ENCODE data around the gene BHLHE40.

DNA sequence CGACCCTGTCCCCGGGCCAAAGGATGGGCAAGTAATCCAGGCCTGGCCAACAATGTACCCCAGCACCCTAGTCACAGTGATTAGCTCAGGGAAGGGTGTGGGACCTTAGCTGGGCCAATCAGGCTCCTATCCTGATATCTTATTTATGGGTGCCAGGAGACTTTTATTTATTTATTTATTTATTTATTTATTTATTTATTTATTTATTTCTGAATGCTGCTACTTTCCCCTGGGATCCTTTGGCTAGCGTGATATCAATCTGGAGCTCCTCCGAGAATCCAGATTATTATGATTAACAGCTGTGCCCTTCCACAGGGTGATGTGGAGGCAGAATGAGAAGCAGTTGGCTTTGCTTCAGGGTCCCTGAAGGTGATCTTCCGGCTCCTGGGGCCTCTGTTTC, 32.2 kb upstream of the BHLHE40 start:
- no peak for TF ChIP-seq EP300 (IDR thresholded peaks at IDR 0.05)
- TF ChIP-seq, protein P1, sequence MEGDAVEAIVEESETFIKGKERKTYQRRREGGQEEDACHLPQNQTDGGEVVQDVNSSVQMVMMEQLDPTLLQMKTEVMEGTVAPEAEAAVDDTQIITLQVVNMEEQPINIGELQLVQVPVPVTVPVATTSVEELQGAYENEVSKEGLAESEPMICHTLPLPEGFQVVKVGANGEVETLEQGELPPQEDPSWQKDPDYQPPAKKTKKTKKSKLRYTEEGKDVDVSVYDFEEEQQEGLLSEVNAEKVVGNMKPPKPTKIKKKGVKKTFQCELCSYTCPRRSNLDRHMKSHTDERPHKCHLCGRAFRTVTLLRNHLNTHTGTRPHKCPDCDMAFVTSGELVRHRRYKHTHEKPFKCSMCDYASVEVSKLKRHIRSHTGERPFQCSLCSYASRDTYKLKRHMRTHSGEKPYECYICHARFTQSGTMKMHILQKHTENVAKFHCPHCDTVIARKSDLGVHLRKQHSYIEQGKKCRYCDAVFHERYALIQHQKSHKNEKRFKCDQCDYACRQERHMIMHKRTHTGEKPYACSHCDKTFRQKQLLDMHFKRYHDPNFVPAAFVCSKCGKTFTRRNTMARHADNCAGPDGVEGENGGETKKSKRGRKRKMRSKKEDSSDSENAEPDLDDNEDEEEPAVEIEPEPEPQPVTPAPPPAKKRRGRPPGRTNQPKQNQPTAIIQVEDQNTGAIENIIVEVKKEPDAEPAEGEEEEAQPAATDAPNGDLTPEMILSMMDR (IDR thresholded peaks at IDR 0.05), result no peak
- no peak for TF ChIP-seq POLR2AphosphoS5 (IDR thresholded peaks at IDR 0.05)
- TF ChIP-seq POLR2A (IDR thresholded peaks at IDR 0.05), result no peak
